ENCODE data around the gene CRADD. TPM values are rescaled to one million over a fixed set of nuclear protein-coding genes. Genes with fewer than 3 reads are reported as not detected.

CRADD gene
- total RNA-seq, 2 experiments from 2014 or later = 5.8 to 9.2 TPM

DNA sequence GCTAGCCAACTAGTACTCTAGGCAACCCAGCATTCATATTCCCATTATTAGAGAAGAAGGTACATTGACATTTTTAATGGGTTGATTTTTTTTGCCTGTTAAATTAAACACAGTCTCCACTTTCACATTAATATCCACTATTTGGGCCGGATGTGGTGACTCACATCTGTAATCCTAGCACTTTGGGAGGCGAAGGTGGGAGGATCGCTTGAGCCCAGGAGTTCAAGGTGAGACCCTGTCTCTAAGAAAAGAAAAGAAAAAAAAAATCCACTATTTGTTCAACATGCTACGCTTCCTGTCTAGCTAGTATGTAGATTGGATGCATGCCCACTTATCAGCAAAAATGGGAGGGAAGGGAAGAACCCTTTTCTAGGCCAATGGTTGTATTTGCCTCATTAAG is 7.1 kb upstream of the CRADD start:
- TF ChIP-seq, protein P1, sequence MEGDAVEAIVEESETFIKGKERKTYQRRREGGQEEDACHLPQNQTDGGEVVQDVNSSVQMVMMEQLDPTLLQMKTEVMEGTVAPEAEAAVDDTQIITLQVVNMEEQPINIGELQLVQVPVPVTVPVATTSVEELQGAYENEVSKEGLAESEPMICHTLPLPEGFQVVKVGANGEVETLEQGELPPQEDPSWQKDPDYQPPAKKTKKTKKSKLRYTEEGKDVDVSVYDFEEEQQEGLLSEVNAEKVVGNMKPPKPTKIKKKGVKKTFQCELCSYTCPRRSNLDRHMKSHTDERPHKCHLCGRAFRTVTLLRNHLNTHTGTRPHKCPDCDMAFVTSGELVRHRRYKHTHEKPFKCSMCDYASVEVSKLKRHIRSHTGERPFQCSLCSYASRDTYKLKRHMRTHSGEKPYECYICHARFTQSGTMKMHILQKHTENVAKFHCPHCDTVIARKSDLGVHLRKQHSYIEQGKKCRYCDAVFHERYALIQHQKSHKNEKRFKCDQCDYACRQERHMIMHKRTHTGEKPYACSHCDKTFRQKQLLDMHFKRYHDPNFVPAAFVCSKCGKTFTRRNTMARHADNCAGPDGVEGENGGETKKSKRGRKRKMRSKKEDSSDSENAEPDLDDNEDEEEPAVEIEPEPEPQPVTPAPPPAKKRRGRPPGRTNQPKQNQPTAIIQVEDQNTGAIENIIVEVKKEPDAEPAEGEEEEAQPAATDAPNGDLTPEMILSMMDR (IDR thresholded peaks at IDR 0.05) = no peak
- Mint-ChIP-seq H3K36me3 (ENCODE audit: low read depth) (no peaks in the 10 kb centered on the region), H3K27me3 (peaks cover 23% of the 10 kb centered on the region), H3K9me3 (peaks cover 5% of the 10 kb centered on the region), H3K4me1 (ENCODE audit: low read depth) (no peaks in the 10 kb centered on the region), H3K4me3 (no peak overlapping the region), H3K27ac (no peak overlapping the region)
- ChIA-PET CTCF (no interaction called here), POLR2A (no interaction called here)
- Histone ChIP-seq H3K36me3 (ENCODE audit: insufficient read depth, low read length) (no peaks in the 10 kb centered on the region), H3K27me3 (ENCODE audit: control insufficient read depth in 1 of 2, insufficient read depth in 2 of 2, low read length in 2 of 2) (peaks cover 7 to 9% of the 10 kb centered on the region in 2 experiments), H3K4me3 (ENCODE audit: low read length) (no peak overlapping the region), H3K9me3 (ENCODE audit: control insufficient read depth in 1 of 2, insufficient read depth in 1 of 2, low read length in 2 of 2) (no peaks in the 10 kb centered on the region), H3K27ac (ENCODE audit: low read depth in 1 of 2, low read length in 2 of 2) (no peak overlapping the region), H3K4me1 (ENCODE audit: insufficient read depth, low read length) (no peaks in the 10 kb centered on the region)
- intact Hi-C loops (cut with DNase I, micrococcal nuclease) = loop anchor here (5.0 to 10.0 kb wide), 3 partner anchors 115 to 1402 kb away; partner anchors contain the start of gene NR2C1 (in 1 of the 2)
- DNase-seq (no peak), ATAC-seq (ENCODE audit: poor library complexity) (no peak)

DNA sequence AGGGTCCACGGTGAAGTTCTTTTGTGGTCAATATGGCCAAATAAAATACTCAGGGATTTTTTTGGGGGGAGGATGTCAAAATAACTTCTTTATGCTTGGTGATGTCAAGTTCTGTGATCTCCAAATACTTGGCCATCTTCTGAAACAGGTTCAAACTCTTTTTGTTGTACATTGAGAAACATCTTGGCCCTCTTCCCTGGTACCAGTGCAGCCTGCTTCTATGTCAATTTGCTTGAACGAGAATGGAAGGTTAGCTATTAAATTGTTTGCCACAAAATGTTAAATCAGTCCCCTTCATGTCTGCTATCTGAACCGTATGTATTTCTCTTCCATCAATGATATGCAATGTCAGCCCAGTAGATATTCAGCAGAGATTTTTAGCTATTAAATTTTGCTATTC is 6.1 kb upstream of the CRADD start:
- no peak overlapping the region for H3K27ac ChIP-seq (ENCODE audit: low read depth in 1 of 2, low read length in 2 of 2)

DNA sequence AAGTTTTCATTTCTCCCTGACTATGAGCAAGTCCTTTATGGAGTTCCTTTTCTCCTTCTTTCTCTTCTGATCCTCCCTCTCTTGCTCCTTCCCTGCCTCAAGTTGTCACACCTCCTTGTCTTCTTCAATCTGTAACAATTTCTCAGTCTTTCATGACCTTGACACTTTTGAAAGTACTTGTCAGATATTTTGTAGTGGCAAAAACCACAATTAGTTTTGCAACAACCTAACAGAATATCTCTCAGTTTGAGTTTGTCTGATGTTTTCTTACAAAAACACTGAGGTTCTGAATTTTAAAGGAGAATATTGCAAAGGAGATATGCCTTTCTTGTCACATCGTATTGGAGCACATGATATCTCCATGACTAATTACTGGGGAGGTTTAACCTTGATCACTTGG is 4.1 kb upstream of the CRADD start:
- DNase-seq (no peak), ATAC-seq (ENCODE audit: poor library complexity) (no peak)
- Mint-ChIP-seq H3K4me3 (no peak overlapping the region), H3K9me3 (peaks cover 9% of the 10 kb centered on the region), H3K27me3 (peaks cover 23% of the 10 kb centered on the region), H3K4me1 (ENCODE audit: low read depth) (peaks cover 18% of the 10 kb centered on the region), H3K27ac (no peak overlapping the region), H3K36me3 (ENCODE audit: low read depth) (peaks cover 13% of the 10 kb centered on the region)
- Histone ChIP-seq H3K27ac (ENCODE audit: low read depth in 1 of 2, low read length in 2 of 2) (no peak overlapping the region), H3K4me3 (ENCODE audit: low read length) (no peak overlapping the region), H3K36me3 (ENCODE audit: insufficient read depth, low read length) (no peaks in the 10 kb centered on the region), H3K9me3 (ENCODE audit: control insufficient read depth in 1 of 2, insufficient read depth in 1 of 2, low read length in 2 of 2) (no peaks in the 10 kb centered on the region), H3K27me3 (ENCODE audit: control insufficient read depth in 1 of 2, insufficient read depth in 2 of 2, low read length in 2 of 2) (peaks cover 7 to 9% of the 10 kb centered on the region in 2 experiments), H3K4me1 (ENCODE audit: insufficient read depth, low read length) (peaks cover 14% of the 10 kb centered on the region)
- ChIA-PET CTCF (no interaction called here), POLR2A (no interaction called here)
- TF ChIP-seq, protein P1 (IDR thresholded peaks at IDR 0.05) = no peak
- intact Hi-C loops (cut with DNase I, micrococcal nuclease) = loop anchor here (5.0 to 10.0 kb wide), 3 partner anchors 112 to 1399 kb away; partner anchors contain the start of gene NR2C1 (in 1 of the 2)

More for the DNA sequence above, 6.1 kb upstream of the CRADD start:
- Mint-ChIP-seq H3K36me3 (ENCODE audit: low read depth) (no peaks in the 10 kb centered on the region), H3K4me3 (no peak overlapping the region), H3K9me3 (peaks cover 5% of the 10 kb centered on the region), H3K27me3 (peaks cover 23% of the 10 kb centered on the region), H3K4me1 (ENCODE audit: low read depth) (no peaks in the 10 kb centered on the region), H3K27ac (no peak overlapping the region)
- intact Hi-C loops (cut with DNase I, micrococcal nuclease) = loop anchor here (5.0 to 10.0 kb wide), 3 partner anchors 114 to 1401 kb away; partner anchors contain the start of gene NR2C1 (in 1 of the 2)
- H3K36me3 ChIP-seq (ENCODE audit: insufficient read depth, low read length) = no peaks in the 10 kb centered on the region
- DNase-seq (no peak), ATAC-seq (ENCODE audit: poor library complexity) (no peak)
- peaks cover 7 to 9% of the 10 kb centered on the region in 2 experiments for H3K27me3 ChIP-seq (ENCODE audit: control insufficient read depth in 1 of 2, insufficient read depth in 2 of 2, low read length in 2 of 2)
- ChIA-PET CTCF (interaction anchor here (0.6 kb wide), 1 partner anchor 13 kb away, joined by 4 read pairs; no protein-coding TSS in a partner anchor), POLR2A (no interaction called here)
- H3K9me3 ChIP-seq (ENCODE audit: control insufficient read depth in 1 of 2, insufficient read depth in 1 of 2, low read length in 2 of 2) = no peaks in the 10 kb centered on the region
- H3K4me3 ChIP-seq (ENCODE audit: low read length) = no peak overlapping the region
- TF ChIP-seq, protein P1 (IDR thresholded peaks at IDR 0.05) = no peak
- H3K4me1 ChIP-seq (ENCODE audit: insufficient read depth, low read length) = no peaks in the 10 kb centered on the region

Data from CD4-positive, alpha-beta T cell (primary cell).